ENCODE data around the gene MED9. TPM values are rescaled to one million over a fixed set of nuclear protein-coding genes. Genes with fewer than 3 reads are reported as not detected.

Gene MED9
- total and polyA plus RNA-seq, 2 of the 4 experiments (the other 2 are of a cell fraction), result 6.1 to 10.1 TPM

GRCh38 chr17:17448076-17448475, 28.7 kb upstream of the MED9 start:
- H3K18ac ChIP-seq (ENCODE audit: low read depth, low read length), result no peak overlapping the region
- dilution Hi-C loops (cut with HindIII; ENCODE audit: low sequenced_read_pairs, unreplicated experiment) (no loop called here), intact Hi-C loops (cut with micrococcal nuclease) (no loop called here), in situ Hi-C loops (cut with MboI; ENCODE audit: low sequenced_read_pairs) (no loop called here)
- H3K27ac ChIP-seq (ENCODE audit: insufficient read depth, low read length), result no peak overlapping the region
- H3K9ac ChIP-seq (ENCODE audit: low read depth, low read length), result no peak overlapping the region
- H4K8ac ChIP-seq (ENCODE audit: low read depth in 2 of 2, low read length in 2 of 2), result no peak overlapping the region
- DNase-seq, result no peak
- H3K4me2 ChIP-seq (ENCODE audit: low read depth, low read length), result no peak overlapping the region
- no peak overlapping the region for H3K56ac ChIP-seq (ENCODE audit: extremely low read depth, insufficient read depth, low read length)
- H4K91ac ChIP-seq (ENCODE audit: insufficient read depth, low read depth, low read length), result no peak overlapping the region
- no peaks in the 10 kb centered on the region for H4K20me1 ChIP-seq (ENCODE audit: insufficient read depth, low read length)
- H4K5ac ChIP-seq (ENCODE audit: low read depth, low read length), result no peak overlapping the region
- no peak overlapping the region for H2AFZ ChIP-seq (replicated peaks; ENCODE audit: low read length, poor library complexity)
- no peak overlapping the region for H3K4me3 ChIP-seq (ENCODE audit: insufficient read depth, low read depth, low read length)
- TF ChIP-seq RCOR1 (IDR thresholded peaks at IDR 0.05; ENCODE audit: insufficient replicate concordance, low read length), result no peak
- TF ChIP-seq RFX5 (IDR thresholded peaks at IDR 0.05; ENCODE audit: low read depth, low read length), result no peak
- no peak for TF ChIP-seq USF2 (IDR thresholded peaks at IDR 0.05; ENCODE audit: low read depth, low read length)
- no peak for TF ChIP-seq NFE2L2 (IDR thresholded peaks at IDR 0.05; ENCODE audit: low read depth, low read length)
- TF ChIP-seq POLR2A (IDR thresholded peaks at IDR 0.05; ENCODE audit: low read depth, low read length), result no peak
- TF ChIP-seq CTCF (conservative IDR thresholded peaks at IDR 0.05; ENCODE audit: low read depth, low read length), result no peak
- TF ChIP-seq, protein P1, sequence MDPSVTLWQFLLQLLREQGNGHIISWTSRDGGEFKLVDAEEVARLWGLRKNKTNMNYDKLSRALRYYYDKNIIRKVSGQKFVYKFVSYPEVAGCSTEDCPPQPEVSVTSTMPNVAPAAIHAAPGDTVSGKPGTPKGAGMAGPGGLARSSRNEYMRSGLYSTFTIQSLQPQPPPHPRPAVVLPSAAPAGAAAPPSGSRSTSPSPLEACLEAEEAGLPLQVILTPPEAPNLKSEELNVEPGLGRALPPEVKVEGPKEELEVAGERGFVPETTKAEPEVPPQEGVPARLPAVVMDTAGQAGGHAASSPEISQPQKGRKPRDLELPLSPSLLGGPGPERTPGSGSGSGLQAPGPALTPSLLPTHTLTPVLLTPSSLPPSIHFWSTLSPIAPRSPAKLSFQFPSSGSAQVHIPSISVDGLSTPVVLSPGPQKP (IDR thresholded peaks at IDR 0.05; ENCODE audit: borderline replicate concordance, low read depth, low read length), result no peak
- no peak for TF ChIP-seq RAD21 (IDR thresholded peaks at IDR 0.05; ENCODE audit: low read length)
- TF ChIP-seq MAZ (IDR thresholded peaks at IDR 0.05; ENCODE audit: borderline replicate concordance, low read depth, low read length), result no peak
- no peak for TF ChIP-seq BHLHE40 (IDR thresholded peaks at IDR 0.05; ENCODE audit: low read depth, low read length)
- no peak for TF ChIP-seq MXI1 (IDR thresholded peaks at IDR 0.05; ENCODE audit: borderline replicate concordance, low read depth, low read length)
- TF ChIP-seq CHD1 (IDR thresholded peaks at IDR 0.05; ENCODE audit: low read depth, low read length), result no peak
- TF ChIP-seq SMC3 (IDR thresholded peaks at IDR 0.05; ENCODE audit: low read depth, low read length), result no peak
- 0 out of 2 replicates have a peak overlapping the region, but pooled peaks have one; percentile 41 for H3K4ac ChIP-seq (ENCODE audit: low read depth, low read length)
- no peaks in the 10 kb centered on the region for H3K36me3 ChIP-seq (ENCODE audit: control insufficient read depth, insufficient read depth, low read length)
- H3K27me3 ChIP-seq (ENCODE audit: control insufficient read depth, insufficient read depth, low read length), result peaks cover 6% of the 10 kb centered on the region
- BruUV-seq (replicated peaks), result no TSS peak
- 0 out of 2 replicates have a peak overlapping the region, but pooled peaks have one; percentile 52 for H2BK20ac ChIP-seq (ENCODE audit: low read depth, low read length)
- H3K79me1 ChIP-seq (ENCODE audit: low read depth in 1 of 2, low read length in 2 of 2), result no peaks in the 10 kb centered on the region
- no peaks in the 10 kb centered on the region for H3K9me3 ChIP-seq (ENCODE audit: control insufficient read depth, insufficient read depth, low read length)
- H2BK120ac ChIP-seq (ENCODE audit: low read depth, low read length), result peak overlapping the region; percentile 71
- H2AK9ac ChIP-seq (replicated peaks; ENCODE audit: low read depth, low read length, poor library complexity), result no peak overlapping the region
- no peak overlapping the region for H2AK5ac ChIP-seq (ENCODE audit: low read depth, low read length)
- peaks cover 14% of the 10 kb centered on the region for H3K9me1 ChIP-seq (ENCODE audit: insufficient read depth, low read length)
- H2BK15ac ChIP-seq (ENCODE audit: low read depth, low read length), result 0 out of 3 replicates have a peak overlapping the region, but pooled peaks have one; percentile 68
- no peak overlapping the region; the same call in 1 of the 2 replicates for H3K14ac ChIP-seq (replicated peaks; ENCODE audit: low read depth, low read length)
- no CpG with 5 or more reads among the region's 5 CpGs for WGBS, 2 experiments (ENCODE audit: extremely low coverage in 2 of 2, insufficient read length in 1 of 2)
- ChIA-PET POLR2A (ENCODE audit: unreplicated experiment) (no interaction called here), CTCF (interaction anchor here (0.7 kb wide), 1 partner anchor 62 kb away, joined by 3 read pairs; no protein-coding TSS in a partner anchor)
- H3K4me1 ChIP-seq (ENCODE audit: control insufficient read depth, insufficient read depth, low read length), result peaks cover 11% of the 10 kb centered on the region
- no peak overlapping the region for H3K23ac ChIP-seq (ENCODE audit: low read depth, low read length)
- H2BK5ac ChIP-seq (ENCODE audit: low read depth, low read length, poor library complexity, severe bottlenecking), result no peak overlapping the region
- no peak for ATAC-seq (ENCODE audit: low read depth)
